Left lung (tissue), 10 donors: ENCODE measurements around the gene CNPPD1. TPM values are rescaled to one million over a fixed set of nuclear protein-coding genes. Genes with fewer than 3 reads are reported as not detected.

Experiments
- ATAC-seq: fragments of 200-7000 bp; cut with Tn5 transposase; one replicate; pipeline ENCODE4 v1.9.1; 2020; ENCODE audit warnings: moderate library complexity
- DNase-seq, 4 donors: peaks; one replicate each; pipeline ENCODE4 v3.0.0-alpha.2; 2013 to 2020
- H3K27ac ChIP-seq, 2 donors: fragments of 200-600 bp; sonication (generic) in 1 of 2; one replicate each; pipeline versions ENCODE4 v1.5.0 to v1.8.0; 2020 to 2021
- H3K27me3 ChIP-seq, 2 donors: fragments of 200-600 bp; sonication (generic) in 1 of 2; one replicate each; pipeline versions ENCODE4 v1.5.0 to v1.8.0; 2020 to 2021
- H3K36me3 ChIP-seq, 2 donors: fragments of 200-600 bp; sonication (generic) in 1 of 2; one replicate each; pipeline versions ENCODE4 v1.5.0 to v1.8.0; 2020 to 2021
- H3K4me1 ChIP-seq, 2 donors: fragments of 200-600 bp; one replicate each; pipeline ENCODE4 v1.8.0; 2021
- H3K4me3 ChIP-seq, 2 donors: fragments of 200-600 bp; sonication (generic) in 1 of 2; one replicate each; pipeline versions ENCODE4 v1.5.0 to v1.8.0; 2020 to 2021; ENCODE audit warnings: mild to moderate bottlenecking in 1 of 2
- H3K9me3 ChIP-seq, 2 donors: fragments of 200-600 bp; sonication (generic) in 1 of 2; one replicate each; pipeline versions ENCODE4 v1.5.0 to v1.8.0; 2020 to 2021
- intact Hi-C, 2 donors: fragments of 100-400 bp; cut with DNase I; formaldehyde crosslinking; loops; one replicate each; pipeline versions ENCODE4 v1.11.2 to v1.14.2; 2022
- polyA plus RNA-seq, 6 donors: library from polyadenylated mRNA; unstranded; fragments of 120-200 nt; gene quantifications; one replicate each; pipeline ENCODE4 v1.2.1, GENCODE V29; 2013; ENCODE audit not compliant: insufficient read length in 6 of 6
- total RNA-seq, 2 donors: library from RNA; stranded (reverse); fragmentation: NEBNext Ultra II Directional; extraction: Animal tissue kit (Norgen Biotek cat#: 25700); gene quantifications; one replicate each; pipeline ENCODE4 v1.2.1, GENCODE V29; 2021
- TF ChIP-seq, protein P1 (sequence below), 2 donors: fragments of 200-600 bp; sonication (generic) in 1 of 2; IDR thresholded peaks; one replicate each; pipeline versions ENCODE4 v1.5.0 to v1.8.0; 2021; ENCODE audit warnings: antibody characterized with exemption in 2 of 2
- donor health status: DM: no; HTN: yes; CAD: no.
- donor health status: DM: no; HTN: no; CAD: no.

The CNPPD1 gene
- total and polyA plus RNA-seq, 8 donors = 34.6 to 68.2 (median 42.0) TPM

DNA sequence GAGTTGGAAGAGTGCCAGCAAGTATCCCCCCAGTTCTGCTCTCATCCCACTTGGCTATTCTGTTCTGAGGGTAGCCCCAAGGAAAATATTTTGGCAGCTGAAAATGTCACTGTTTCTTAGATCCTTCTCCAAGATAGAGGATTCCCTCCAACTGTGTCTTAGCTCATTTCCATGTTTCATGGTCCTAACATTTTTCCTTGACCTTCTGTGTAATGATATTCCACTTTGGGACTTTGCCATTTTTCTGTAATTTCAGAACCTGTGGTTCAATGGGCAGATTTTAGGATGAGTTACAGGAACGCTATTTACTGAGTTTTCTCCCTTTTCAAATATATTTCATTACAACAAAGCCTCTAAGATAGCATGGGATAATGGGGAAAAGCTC, 50.8 kb downstream of the CNPPD1 start:
- ATAC-seq (no peak), DNase-seq (no peak)
- Histone ChIP-seq H3K27me3 (no peaks in the 10 kb centered on the region), H3K9me3 (no peaks in the 10 kb centered on the region), H3K36me3 (no peaks in the 10 kb centered on the region), H3K4me3 (no peak overlapping the region), H3K27ac (peak overlapping the region; percentile 41 to 61), H3K4me1 (peaks cover 16 to 24% of the 10 kb centered on the region in 2 donors)
- intact Hi-C loops = loop anchor here in 1 of 2 donors (10.0 kb wide), 1 partner anchor 71 kb away; no protein-coding TSS in a partner anchor
- TF ChIP-seq, protein P1, sequence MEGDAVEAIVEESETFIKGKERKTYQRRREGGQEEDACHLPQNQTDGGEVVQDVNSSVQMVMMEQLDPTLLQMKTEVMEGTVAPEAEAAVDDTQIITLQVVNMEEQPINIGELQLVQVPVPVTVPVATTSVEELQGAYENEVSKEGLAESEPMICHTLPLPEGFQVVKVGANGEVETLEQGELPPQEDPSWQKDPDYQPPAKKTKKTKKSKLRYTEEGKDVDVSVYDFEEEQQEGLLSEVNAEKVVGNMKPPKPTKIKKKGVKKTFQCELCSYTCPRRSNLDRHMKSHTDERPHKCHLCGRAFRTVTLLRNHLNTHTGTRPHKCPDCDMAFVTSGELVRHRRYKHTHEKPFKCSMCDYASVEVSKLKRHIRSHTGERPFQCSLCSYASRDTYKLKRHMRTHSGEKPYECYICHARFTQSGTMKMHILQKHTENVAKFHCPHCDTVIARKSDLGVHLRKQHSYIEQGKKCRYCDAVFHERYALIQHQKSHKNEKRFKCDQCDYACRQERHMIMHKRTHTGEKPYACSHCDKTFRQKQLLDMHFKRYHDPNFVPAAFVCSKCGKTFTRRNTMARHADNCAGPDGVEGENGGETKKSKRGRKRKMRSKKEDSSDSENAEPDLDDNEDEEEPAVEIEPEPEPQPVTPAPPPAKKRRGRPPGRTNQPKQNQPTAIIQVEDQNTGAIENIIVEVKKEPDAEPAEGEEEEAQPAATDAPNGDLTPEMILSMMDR (IDR thresholded peaks at IDR 0.05) = no peak

DNA sequence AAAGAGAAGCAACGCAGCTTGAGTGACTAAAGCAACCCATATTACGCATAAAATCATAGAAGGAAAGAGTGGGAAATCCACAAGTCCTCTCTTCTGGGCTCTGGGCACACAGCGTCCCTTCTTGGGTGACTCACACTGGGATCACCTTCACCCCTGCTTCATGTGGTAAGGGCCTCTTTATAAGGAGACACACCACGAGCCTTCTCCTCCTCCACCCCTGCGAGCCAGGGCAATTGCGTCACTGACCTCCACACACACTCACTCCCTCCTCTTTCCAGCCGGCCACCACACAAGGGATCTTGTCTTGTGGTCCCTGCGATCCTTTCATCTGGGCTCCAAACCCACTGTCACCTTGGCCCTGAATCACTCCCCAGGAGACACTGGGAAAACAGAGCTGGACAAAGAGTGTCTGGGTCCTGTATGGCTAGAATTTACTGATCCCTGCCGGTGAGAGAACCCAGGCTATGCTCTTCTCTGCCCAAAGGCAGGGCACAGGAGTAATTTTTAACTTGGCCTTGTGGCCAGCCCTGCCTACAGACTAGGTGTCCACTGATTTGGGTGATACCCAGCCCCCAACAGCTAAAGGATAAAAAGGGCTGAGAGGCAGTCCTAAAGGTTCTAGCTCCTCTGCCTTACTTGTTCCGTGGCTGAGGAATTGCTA, 51.4 kb downstream of the CNPPD1 start:
- H3K4me1 ChIP-seq = peaks cover 16 to 24% of the 10 kb centered on the region in 2 donors
- DNase-seq (peak in 2 of 4 donors; percentile 81 to 85), ATAC-seq (peak; percentile 85)
- H3K4me3 ChIP-seq = no peak overlapping the region
- no peaks in the 10 kb centered on the region for H3K27me3 ChIP-seq
- H3K9me3 ChIP-seq = no peaks in the 10 kb centered on the region
- TF ChIP-seq, protein P1 (IDR thresholded peaks at IDR 0.05) = no peak
- peak overlapping the region; percentile 41 to 61 for H3K27ac ChIP-seq
- intact Hi-C loops = loop anchor here in 1 of 2 donors (10.0 kb wide), 1 partner anchor 71 kb away; no protein-coding TSS in a partner anchor
- H3K36me3 ChIP-seq = no peaks in the 10 kb centered on the region

DNA sequence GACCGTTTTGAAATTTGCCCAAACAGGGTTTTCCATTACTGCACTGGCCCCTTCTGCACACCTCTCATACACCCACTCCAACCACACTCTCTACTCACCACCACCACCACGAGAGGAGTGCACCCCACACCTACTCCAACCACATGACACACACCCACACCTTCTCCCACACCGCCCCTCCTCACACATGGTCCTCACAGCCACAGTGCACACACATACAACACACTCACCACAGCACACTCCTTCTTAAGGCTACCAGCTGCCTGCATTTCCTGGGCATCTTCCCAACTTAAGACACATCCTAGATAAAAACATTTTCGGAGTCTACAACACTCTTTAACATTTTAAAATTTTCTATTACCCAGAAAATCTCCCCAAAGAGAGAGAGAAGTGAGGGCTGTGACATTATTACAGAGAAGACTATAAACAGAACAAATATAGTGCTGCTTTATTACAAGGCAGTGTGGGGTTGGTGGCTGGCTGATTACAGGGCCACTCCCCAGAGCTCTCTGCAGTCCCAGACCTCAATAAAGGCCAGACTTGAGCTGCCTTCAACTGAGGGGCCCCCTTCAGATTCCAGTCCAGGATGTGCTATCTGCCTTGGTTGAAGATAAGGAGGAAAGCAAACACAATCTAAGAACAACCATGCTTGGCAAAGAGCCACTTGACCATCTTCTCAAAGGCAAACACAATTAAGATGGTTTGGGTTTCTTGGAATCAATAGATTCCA, 52.2 kb downstream of the CNPPD1 start:
- peaks cover 16 to 24% of the 10 kb centered on the region in 2 donors for H3K4me1 ChIP-seq
- DNase-seq (no peak), ATAC-seq (peak; percentile 6)
- no peaks in the 10 kb centered on the region for H3K36me3 ChIP-seq
- TF ChIP-seq, protein P1 (IDR thresholded peaks at IDR 0.05) = no peak
- intact Hi-C loops = loop anchor here in 1 of 2 donors (10.0 kb wide), 1 partner anchor 70 kb away; no protein-coding TSS in a partner anchor
- H3K27ac ChIP-seq = peak overlapping the region; percentile 41 to 48
- no peak overlapping the region for H3K4me3 ChIP-seq
- no peaks in the 10 kb centered on the region for H3K9me3 ChIP-seq
- no peaks in the 10 kb centered on the region for H3K27me3 ChIP-seq

DNA sequence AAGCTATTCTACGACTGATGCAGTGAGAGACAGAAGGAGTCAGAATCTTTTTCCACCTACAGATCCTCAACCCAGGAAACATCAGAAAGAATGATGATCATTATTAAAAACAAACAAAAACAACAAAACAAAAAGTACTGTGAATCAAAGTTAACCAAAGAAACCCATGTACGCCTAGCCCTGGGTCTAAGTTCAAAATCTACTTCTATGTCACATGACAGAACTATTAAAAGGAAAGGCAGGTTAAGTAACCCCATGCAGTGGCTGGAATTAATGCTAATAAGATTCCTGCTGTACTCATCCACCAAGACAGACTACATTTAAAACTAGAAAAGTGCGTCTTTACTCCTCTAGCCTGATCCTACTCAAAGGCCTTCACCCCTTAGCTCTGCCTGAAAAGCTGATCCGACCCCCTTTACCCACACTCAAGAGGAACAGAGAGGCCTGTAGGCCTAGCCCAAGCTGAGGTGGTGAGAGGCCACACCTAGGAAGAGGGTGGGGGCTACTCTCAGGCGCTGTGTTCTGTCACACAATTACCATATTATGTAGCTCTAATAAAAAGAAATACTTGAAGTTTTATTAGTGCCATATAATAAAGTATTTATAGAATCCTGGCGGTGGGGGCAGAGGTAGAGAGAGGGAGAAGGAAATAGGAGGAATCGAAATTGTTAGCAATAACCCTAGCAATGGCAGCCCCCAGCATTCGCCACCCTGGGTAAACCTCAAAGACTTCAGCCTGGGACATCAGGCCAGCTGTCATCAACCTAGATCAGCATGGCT, 53.2 kb downstream of the CNPPD1 start:
- intact Hi-C loops = loop anchor here in 1 of 2 donors (10.0 kb wide), 1 partner anchor 69 kb away; no protein-coding TSS in a partner anchor
- peaks cover 16 to 24% of the 10 kb centered on the region in 2 donors for H3K4me1 ChIP-seq
- no peaks in the 10 kb centered on the region for H3K36me3 ChIP-seq
- no peak overlapping the region for H3K4me3 ChIP-seq
- no peak overlapping the region for H3K27ac ChIP-seq
- no peaks in the 10 kb centered on the region for H3K9me3 ChIP-seq
- DNase-seq = no peak
- no peaks in the 10 kb centered on the region for H3K27me3 ChIP-seq
- ATAC-seq = no peak
- TF ChIP-seq, protein P1 (IDR thresholded peaks at IDR 0.05) = no peak
